H1 (cell line): Measurements from ENCODE around the gene HTR6. TPM values are rescaled to one million over a fixed set of nuclear protein-coding genes. Genes with fewer than 3 reads are reported as not detected.

Experiments
- ASH2L ChIP-seq: fragments of 200-600, 300-600 bp; sonication (generic); IDR thresholded peaks from one replicate; pipeline ENCODE4 v1.7.1; 2017; ENCODE audit warnings: low read length
- CBX8 ChIP-seq: fragments of 300-800, 300-1000 bp; sonication (generic); IDR thresholded peaks from 2 replicates; pipeline ENCODE4 v1.7.1; 2016; ENCODE audit warnings: low read depth, low read length, borderline replicate concordance
- GTF2F1 ChIP-seq: IDR thresholded peaks from 2 replicates; pipeline ENCODE4 v1.6.1; 2012; ENCODE audit warnings: low read depth, low read length, improper control_type of control experiment, borderline replicate concordance
- JUND ChIP-seq: IDR thresholded peaks from 2 replicates; pipeline ENCODE4 v1.6.1; 2011; ENCODE audit warnings: mild to moderate bottlenecking, improper control_type of control experiment, low read length
- SP1 ChIP-seq: IDR thresholded peaks from 2 replicates; pipeline ENCODE4 v1.6.1; 2011; ENCODE audit warnings: low read depth, low read length
- SP4 ChIP-seq: IDR thresholded peaks from 2 replicates; pipeline ENCODE4 v1.6.1; 2012; ENCODE audit warnings: low read length, inconsistent platforms
- ZNF274 ChIP-seq: IDR thresholded peaks from 2 replicates; pipeline ENCODE4 v1.7.0; 2012; ENCODE audit warnings: low read length, borderline replicate concordance; ENCODE audit errors: extremely low read depth
- polyA plus RNA-seq, 7 experiments: library from polyadenylated mRNA; depleted of rRNA in 3 of 7; stranded (reverse) in 5 of 7; unstranded in 2 of 7; fragments of >200 nt in 5 of 7; fragments of 200-250 nt in 2 of 7; gene quantifications; 1 replicate in 5 of 7; 2 replicates in 1 of 7; 4 replicates in 1 of 7; pipeline versions ENCODE4 v1.2.1 to v1.2.3, GENCODE V29; 2011 to 2013; ENCODE audit warnings: missing spikeins in 2 of 7, mixed read lengths in 2 of 7
- total RNA-seq: library from RNA; stranded (reverse); fragmentation: NEBNext Ultra II Directional; extraction: Animal tissue kit (Norgen Biotek cat#: 25700); gene quantifications from 2 replicates; pipeline ENCODE4 v1.2.1, GENCODE V29; 2021
- TF ChIP-seq, protein P1 (sequence below), 3 experiments: IDR thresholded peaks; 1 replicate in 2 of 3; 2 replicates in 1 of 3; pipeline versions ENCODE4 v1.5.1 to v1.6.1; 2011; ENCODE audit warnings: low read length in 3 of 3, mild to moderate bottlenecking in 3 of 3, inconsistent platforms in 2 of 3, low read depth in 1 of 3, moderate library complexity in 1 of 3; ENCODE audit not compliant: insufficient read depth in 1 of 3; ENCODE audit errors: control extremely low read depth in 1 of 3

Gene HTR6
- total and polyA plus RNA-seq, 2 of the 8 experiments (the other 6 are each of a cell fraction or from before 2014, with no cell fraction given) = 0.76 to 0.95 TPM

DNA sequence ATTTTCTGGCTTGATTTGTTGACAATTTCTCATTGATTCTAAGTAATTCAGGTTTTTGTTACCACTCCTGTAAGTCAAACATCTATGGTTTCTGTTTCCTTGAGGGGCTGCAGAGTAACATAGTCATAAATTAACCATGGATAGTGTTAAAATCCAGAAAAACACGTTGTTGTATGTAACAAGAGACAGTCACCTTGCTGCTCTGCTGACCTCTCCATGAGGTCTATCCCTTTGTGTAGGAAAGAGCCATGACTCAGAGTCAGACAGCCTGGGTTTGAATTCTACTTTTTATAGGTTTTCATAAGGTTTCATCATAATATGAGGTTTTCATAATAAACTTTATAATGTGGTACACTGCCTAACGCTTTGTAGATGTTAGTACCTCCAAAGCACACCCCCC, 48.2 kb upstream of the HTR6 start (continued):
- no peak for TF ChIP-seq JUND
- no peak for TF ChIP-seq SP4
- TF ChIP-seq CBX8 = no peak
- TF ChIP-seq GTF2F1 = no peak
- TF ChIP-seq, protein P1, sequence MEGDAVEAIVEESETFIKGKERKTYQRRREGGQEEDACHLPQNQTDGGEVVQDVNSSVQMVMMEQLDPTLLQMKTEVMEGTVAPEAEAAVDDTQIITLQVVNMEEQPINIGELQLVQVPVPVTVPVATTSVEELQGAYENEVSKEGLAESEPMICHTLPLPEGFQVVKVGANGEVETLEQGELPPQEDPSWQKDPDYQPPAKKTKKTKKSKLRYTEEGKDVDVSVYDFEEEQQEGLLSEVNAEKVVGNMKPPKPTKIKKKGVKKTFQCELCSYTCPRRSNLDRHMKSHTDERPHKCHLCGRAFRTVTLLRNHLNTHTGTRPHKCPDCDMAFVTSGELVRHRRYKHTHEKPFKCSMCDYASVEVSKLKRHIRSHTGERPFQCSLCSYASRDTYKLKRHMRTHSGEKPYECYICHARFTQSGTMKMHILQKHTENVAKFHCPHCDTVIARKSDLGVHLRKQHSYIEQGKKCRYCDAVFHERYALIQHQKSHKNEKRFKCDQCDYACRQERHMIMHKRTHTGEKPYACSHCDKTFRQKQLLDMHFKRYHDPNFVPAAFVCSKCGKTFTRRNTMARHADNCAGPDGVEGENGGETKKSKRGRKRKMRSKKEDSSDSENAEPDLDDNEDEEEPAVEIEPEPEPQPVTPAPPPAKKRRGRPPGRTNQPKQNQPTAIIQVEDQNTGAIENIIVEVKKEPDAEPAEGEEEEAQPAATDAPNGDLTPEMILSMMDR (IDR thresholded peaks at IDR 0.05; ENCODE audit: control extremely low read depth in 1 of 3, insufficient read depth in 1 of 3, low read depth in 1 of 3, low read length in 3 of 3) = no peak
- no peak for TF ChIP-seq SP1
- TF ChIP-seq ZNF274 = no peak
- TF ChIP-seq ASH2L = no peak
